Iris pigment epithelial cell (primary cell): ENCODE measurements around the gene NBEA.
"Not testable (repeated sequence)": the region's sequence is repeated elsewhere in the genome, so short reads cannot be mapped to it uniquely, and the experiment has no call there.

Experiments used
- DNase-seq: peaks from one replicate; pipeline ENCODE4 v3.0.0-alpha.2; 2011; ENCODE audit warnings: low read depth

NBEA gene, protein sequence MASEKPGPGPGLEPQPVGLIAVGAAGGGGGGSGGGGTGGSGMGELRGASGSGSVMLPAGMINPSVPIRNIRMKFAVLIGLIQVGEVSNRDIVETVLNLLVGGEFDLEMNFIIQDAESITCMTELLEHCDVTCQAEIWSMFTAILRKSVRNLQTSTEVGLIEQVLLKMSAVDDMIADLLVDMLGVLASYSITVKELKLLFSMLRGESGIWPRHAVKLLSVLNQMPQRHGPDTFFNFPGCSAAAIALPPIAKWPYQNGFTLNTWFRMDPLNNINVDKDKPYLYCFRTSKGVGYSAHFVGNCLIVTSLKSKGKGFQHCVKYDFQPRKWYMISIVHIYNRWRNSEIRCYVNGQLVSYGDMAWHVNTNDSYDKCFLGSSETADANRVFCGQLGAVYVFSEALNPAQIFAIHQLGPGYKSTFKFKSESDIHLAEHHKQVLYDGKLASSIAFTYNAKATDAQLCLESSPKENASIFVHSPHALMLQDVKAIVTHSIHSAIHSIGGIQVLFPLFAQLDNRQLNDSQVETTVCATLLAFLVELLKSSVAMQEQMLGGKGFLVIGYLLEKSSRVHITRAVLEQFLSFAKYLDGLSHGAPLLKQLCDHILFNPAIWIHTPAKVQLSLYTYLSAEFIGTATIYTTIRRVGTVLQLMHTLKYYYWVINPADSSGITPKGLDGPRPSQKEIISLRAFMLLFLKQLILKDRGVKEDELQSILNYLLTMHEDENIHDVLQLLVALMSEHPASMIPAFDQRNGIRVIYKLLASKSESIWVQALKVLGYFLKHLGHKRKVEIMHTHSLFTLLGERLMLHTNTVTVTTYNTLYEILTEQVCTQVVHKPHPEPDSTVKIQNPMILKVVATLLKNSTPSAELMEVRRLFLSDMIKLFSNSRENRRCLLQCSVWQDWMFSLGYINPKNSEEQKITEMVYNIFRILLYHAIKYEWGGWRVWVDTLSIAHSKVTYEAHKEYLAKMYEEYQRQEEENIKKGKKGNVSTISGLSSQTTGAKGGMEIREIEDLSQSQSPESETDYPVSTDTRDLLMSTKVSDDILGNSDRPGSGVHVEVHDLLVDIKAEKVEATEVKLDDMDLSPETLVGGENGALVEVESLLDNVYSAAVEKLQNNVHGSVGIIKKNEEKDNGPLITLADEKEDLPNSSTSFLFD (N-terminal part only)

DNA sequence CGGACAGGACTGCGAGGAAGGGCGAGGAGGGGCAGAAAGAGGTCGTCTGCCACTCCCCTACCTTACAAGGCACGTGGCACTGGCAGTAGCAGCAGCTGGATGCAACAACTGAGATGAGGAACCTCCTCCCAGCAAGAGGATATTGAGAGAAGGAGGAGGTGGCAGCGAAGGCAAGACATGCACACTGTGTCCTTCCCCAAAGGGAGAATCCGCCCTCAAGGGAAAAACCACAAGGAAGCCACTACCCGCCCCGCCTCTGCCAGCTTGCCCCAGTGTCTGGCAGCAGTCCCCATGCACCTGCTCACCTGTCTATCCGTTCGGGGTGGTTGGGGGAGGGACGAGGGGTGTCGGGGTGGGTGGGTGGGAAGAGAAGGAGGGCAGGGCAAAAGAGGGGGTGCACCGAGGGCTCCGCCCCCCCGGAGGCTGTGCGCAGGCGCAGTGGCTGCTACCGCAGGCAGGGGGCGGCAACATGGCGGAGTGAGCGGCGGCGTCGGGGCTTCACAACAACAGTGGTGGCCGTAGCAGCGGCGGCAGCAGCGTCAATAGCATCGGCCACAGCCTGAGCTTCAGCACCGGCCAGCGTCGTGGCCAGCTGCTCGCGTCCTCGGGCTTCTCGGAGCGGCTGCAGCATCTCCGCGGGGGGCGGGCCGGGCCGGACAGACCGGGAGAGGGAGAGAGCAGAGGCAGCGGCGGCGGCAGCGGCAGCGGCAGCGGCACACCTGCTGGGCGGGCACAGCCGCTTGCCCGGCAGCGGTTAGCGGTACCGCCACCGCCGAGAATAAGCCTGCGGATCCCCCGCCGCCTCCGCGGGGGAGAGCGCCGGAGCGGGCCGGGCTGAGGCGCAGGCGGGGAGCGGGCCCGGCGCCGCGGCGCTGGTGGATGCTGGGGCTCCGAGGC lies at the start of gene NBEA:
TSS of gene NBEA (plus strand) at position 436 of the 897 bp plus-strand sequence. CDS start 551 bp downstream, outside the sequence.
- DNase-seq: peak; percentile 34

DNA sequence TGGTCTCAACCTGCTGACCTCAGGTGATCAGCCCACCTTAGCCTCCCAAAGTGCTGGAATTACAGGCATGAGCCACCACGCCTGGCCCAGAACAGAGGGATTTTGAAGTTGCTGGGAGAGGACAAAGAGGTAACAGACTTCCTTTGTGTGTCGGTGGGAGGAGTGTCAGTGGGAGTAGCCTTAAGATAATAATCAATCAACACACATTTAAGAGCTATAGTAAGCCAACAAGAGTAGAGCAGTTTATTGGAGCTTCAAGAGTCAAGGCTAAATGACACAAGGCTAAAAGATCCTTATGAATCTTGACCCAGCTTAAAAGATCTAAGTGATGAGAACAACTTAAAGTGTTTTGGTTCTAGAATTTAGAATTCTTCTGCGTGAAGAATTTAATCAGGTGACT lies 47.3 kb upstream of the NBEA start:
- DNase-seq: no peak

DNA sequence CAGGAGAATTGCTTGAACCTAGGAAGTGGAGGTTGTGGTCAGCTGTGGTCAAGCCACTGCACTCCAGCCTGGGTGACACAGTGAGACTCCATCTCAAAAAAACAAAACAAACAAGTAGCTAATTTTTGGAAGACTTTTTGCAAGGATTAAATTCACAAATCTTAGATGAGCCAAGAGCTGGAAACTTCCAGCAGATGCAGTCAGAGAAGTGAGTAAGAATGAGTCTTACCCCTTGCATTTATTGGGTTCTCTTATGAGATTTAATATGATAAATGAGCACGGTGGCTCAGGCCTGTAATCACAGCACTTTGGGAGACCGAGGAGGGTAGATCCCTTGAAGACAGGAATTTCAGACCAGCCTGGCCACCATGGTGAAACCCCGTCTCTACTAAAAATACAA lies 44.9 kb upstream of the NBEA start:
- DNase-seq: no peak

DNA sequence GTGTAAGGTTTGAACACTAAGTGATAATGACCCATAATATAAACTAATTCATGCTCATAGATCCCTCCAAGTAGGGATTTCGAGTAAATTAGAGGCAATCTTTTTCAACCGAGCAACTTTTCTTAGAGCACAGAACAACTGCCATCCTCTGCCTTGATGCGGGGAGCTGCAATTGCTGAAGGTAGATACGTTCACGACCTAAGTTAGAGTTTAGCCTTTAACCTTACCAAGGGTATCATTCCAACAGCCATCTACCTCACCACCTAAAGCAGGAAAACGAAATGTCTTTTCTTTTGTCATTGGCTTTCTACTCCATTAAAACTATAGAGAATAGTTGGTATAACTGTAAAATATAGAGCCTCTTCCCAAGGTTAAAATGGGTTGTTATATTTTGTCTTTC lies 42.2 kb upstream of the NBEA start:
- DNase-seq: no peak

DNA sequence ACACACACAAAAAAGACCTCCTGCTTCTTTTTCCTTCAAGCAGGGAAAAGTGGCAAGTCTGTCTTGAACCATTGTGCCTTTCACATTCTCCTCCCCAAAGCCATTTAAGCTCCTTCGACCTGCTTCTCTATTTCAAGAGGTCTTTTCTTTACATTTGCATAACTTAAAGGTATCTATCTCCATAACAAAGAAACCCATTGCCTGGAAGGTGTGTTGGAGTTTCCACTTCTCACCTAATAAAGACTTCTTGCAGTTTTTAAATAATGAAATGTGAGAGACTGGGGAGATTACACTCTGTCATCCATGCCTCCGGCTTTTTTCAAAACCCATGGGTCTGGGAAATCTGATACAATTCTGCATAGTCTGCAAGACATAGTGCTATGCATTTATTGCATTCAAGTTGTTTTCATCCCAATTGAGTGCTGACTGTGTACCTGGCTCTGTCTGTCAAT lies 41.8 kb upstream of the NBEA start:
- no peak for DNase-seq

DNA sequence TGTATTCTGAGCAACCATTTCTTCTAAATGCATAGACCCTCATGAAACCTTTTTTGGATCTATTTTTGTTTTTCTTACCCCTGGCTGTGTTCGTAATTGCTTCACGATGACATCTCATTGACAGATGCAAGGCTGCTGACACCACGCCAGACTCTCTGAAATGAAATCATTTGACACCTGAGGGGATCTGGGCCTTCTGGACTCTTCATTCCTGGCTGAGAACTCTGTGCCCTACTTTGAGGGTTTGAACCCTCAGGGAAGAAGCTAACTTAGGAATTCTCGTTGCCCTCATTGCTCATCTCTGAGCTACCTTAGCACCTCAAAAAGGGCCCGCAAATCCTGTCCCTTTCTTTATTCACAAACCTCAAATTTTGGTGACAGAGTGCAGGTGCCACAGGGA lies 40.5 kb upstream of the NBEA start:
- no peak for DNase-seq

DNA sequence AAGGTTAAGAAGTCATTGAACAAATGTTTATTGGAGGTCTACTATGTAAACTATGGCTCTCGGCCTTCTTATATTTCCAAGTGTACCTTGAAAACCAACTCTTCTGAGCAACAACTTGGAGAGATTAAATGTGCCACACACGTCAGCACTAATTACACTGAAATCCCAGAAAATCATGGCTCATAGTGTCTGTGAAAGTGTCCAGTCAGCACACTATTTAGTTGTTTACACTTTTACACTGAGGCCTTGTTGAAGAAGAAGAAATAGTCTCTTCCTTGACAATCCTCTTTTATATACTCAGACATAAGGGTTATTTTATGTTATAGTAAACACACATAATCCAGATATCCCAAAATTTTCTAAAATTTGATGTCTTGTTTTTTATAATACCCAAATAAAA lies 30.9 kb upstream of the NBEA start:
- DNase-seq: no peak

DNA sequence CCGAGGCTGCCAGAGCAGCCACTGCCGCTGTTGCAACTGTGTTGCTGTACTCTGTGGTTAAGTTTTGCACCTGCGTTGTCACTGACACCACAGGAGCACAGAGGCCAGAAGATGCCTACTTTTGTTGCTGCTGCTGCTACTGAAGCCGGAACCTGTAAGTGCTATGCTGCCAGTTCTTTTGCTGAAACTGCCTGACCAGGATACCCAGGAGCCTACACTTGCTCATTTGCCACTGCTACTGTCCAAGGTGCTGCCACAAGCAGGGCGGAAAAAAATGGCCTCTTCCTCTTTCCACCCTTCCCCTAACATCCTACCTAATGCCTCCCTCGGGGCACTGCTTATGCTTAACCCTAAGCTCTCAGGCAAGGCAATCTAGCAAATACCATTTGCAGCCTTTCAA lies 29.0 kb upstream of the NBEA start:
- DNase-seq: peak; percentile 10

DNA sequence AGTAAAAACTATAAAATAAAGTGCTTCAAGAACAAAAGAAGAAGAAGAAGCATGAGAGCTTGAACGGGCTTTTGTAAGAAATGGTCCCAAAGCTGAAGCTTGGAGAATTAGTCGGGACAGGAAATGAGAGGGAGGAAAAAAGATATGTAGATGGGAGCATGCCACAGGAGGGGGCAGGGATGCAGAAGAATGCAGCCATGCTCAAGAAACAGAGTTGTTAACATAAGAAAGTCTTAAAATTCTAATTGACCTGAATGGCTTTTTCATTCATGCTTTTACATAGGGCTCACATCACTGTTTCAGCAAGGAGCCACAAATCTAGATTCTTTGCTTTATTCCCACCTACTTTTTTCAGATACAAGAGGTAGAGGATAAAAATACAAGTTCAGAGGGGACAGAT lies 27.7 kb upstream of the NBEA start:
- no peak for DNase-seq

DNA sequence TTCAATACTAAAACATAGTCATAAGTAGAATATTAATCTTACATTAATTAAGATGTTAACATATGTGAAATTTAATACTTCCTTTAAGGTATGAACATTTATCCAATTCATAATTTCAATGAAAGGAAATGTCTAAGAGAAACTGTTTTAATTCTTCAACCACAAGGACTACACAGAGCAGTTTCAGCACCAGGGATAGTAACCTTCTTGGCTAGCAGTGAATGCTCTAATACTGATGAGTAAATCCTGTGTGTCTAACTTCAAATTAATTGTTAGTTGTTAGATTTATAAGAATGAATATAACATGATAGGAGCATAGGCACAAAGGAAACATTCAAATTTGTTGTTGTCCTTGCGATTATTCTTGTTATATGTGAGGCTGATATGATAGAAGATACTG lies 15.6 kb upstream of the NBEA start:
- peak; percentile 68 for DNase-seq

DNA sequence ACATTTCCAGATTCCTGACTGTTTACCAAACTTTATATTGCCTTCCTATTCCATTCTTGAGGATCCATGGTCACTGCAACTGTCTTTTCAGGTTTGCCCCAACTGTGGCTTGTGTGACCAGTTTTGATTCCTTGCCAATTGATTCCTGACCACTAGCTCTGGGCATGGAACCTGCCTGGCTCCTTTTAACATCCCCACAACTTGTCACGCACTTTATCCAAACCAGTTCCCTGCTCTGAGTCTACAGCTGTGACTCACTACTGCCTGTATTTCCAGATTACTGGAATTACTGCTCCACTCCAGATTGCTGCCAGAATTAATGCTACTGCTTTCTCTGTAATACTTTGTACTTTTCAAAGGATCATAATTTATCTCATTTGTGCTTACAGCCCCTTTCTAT lies 13.4 kb upstream of the NBEA start:
- DNase-seq: not testable (repeated sequence)

DNA sequence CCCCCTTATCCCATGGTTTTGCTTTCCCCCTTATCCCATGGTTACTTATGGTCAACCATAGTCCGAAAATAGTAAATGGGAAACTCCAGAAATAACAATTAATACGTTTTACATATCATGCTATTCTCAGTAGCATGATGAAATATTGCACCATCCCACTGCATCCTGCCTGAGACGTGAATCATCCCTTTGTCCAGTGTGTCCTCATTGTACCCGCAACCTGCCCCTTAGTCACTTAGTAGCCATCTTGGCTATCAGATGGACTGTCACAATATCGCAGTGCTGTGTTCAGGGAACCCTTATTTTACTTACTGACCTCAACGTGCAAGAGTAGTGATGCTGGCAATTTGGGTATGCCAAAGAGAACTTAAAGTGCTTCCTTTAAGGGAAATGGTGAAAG lies 10.5 kb upstream of the NBEA start:
- peak; percentile 18 for DNase-seq

DNA sequence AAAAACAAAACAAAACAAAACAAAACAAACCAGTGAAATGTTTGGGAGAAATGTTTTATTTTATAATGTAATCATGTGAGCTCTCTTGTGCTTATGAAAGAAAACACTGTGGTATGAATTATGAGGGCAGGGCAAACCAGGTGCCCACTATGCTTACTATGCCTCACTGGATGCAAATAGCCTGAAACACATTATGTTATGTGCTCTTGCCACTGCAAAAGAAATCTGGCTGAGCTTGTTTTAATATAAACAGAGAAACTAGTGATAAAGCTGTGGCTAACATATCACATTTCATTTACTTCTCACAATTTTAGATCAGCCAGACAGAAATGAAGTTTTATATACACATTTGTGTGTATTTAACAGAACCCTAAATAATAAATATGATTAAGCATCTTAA lies 8.7 kb upstream of the NBEA start:
- no peak for DNase-seq

DNA sequence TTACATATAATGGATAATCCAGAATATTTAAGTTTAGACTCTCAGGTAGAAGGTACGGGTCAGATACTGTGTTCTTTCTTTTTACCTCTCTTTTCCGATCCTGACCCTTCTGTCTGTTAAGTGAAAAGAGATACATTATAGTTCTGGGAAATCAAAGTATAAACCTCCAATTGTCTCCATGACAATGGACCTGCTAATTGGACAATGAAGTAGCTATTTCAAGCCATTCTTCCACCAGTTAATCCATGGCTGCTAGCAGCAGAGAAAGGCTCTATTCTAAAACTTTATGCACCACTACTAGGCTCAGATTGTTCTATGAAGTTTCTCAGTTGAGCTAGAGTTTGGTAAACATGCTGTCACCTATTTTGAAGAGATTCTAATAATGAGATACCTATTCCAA lies 8.3 kb upstream of the NBEA start:
- DNase-seq: no peak

DNA sequence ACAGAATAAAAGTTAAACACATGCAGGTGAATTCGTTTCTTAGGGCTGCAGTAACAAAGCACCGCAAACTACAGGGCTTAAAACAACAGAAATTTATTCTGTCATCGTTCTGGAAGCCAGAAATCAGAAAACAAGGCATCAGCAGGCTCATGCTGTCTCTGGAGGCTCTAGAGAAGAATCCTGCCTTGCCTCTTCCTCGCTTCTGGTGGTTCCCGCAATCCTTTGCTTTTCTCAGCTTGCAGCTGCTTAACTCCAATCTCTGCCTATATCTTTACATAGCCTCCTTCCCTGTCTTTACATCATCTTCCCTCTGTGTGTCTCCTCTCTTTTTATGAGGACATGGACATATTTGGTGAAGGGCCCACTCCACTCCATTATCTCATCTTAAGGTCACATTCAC lies 6.2 kb upstream of the NBEA start:
- no peak for DNase-seq

DNA sequence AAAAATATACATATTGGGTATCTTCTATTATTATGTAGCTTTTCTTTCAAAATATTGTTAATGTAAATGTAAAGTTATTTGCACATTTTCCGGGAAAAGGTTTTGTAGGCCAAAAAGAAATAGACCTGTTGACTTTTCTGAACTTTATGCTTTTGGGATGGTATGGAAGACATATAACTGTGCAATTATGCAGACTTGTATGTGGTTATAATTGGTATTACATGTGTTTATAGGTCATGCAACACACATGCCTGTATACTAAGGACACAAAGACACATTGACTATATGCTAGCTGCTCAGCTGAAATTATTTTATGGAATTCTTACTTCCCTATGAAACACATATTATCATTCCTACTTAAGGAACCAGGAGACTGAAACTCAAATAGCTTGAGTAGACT lies 2.3 kb upstream of the NBEA start:
- no peak for DNase-seq

DNA sequence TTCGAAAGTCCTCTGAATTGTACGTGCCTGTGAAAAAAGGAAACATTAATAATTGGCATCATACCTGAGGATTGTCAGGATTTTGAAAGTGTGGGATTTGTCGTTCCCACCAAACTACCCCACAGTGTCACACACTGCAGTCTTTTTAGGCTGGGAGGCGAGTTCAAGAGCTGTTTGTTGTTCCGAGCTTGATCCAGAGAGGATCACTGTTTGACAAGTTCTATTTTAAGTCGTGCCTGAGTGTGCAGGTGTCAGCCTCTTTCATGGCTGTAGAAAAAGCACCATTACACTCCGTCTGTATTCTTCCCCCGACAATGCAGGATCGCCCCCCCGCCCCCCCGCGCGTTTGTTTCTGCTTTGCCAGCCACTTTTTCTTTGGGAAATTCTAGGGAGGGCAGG lies 635 bp upstream of the NBEA start:
- DNase-seq: no peak

DNA sequence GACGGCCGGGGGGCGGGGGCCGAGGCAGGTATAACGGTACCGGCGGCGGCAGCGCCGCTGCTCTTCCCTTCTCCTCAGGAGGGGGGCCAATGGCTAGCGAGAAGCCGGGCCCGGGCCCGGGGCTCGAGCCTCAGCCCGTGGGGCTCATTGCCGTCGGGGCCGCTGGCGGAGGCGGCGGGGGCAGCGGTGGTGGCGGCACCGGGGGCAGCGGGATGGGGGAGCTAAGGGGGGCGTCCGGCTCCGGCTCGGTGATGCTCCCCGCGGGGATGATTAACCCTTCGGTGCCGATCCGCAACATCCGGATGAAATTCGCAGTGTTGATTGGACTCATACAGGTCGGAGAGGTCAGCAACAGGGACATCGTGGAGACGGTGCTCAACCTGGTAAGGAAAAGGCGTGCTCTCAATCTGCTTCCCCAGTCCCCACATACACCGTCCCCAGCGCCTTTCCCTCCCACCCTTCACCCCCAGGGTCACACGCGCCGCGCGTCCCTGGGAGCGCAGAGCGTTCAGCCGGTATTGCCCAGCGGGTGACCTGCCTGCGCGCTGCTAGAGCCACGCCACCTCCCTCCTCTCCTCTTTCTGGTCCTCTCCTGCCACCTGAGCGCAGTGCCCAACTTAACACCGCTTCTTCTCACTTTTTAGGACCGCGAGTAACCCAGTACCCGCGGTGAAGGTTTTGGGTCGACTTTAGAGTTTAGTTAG lies 814 bp downstream of the NBEA start:
- DNase-seq: no peak

DNA sequence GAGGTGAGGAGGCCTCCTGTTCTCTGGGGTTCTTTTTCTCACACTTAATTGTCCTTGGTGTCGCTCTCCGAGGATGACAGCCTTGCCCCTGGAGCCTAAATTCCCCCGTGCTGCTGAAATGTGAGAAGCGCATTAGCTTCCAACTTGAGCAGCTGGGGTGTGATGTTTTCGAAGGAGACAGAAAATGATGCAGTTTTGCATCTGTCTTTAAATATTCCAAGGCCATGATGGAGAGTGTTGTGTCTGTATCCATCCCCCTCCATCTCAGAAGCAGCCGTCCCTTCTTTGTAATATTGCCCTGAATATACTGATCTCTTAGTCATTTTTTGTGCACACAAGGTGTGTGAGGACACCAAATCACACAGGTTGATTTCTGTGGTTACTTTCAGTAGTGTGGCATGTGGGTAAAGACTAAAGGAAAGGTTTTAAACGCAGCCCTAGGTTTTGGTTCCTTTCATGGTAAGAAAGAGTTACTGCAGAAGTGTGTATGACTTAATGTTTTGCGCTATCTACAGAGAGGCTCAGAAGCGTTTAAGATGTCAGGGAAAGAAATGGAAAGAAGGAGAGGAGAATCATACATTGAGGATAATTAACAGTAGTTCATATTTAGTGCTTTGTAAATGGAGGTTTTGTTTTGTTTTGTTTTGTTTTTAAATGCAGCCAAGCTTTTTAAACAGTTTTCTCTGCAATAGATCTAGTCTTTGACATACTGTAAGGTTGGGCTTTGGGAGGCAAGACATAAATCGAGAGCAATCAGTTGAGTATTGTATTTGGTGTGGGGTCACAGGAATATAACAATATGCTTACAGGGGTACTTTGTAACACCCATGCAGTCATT lies 1.6 kb downstream of the NBEA start:
- DNase-seq: no peak

DNA sequence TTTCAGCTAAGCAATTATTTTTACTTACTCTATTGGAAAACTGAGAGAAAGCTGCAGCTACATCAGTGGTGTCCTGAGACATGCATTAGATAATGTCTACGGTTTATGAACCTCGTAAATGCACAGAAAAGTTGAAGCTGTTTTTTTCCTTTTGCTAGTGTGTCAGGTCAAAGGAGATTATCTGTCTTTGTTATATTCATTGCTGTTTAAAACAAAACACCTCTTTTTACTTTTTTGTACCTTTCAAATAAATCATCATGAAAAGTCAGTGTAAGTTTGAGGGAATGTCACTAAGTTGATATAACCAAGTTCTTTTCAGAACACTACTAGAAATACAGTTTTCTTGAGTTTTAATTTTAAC lies 2.2 kb downstream of the NBEA start:
- no peak for DNase-seq
